ENCODE data around the gene IRAK2.

- TF ChIP-seq EZH2 (IDR thresholded peaks at IDR 0.05; ENCODE audit: borderline replicate concordance, low read length) = no peak
- TF ChIP-seq, protein P1, sequence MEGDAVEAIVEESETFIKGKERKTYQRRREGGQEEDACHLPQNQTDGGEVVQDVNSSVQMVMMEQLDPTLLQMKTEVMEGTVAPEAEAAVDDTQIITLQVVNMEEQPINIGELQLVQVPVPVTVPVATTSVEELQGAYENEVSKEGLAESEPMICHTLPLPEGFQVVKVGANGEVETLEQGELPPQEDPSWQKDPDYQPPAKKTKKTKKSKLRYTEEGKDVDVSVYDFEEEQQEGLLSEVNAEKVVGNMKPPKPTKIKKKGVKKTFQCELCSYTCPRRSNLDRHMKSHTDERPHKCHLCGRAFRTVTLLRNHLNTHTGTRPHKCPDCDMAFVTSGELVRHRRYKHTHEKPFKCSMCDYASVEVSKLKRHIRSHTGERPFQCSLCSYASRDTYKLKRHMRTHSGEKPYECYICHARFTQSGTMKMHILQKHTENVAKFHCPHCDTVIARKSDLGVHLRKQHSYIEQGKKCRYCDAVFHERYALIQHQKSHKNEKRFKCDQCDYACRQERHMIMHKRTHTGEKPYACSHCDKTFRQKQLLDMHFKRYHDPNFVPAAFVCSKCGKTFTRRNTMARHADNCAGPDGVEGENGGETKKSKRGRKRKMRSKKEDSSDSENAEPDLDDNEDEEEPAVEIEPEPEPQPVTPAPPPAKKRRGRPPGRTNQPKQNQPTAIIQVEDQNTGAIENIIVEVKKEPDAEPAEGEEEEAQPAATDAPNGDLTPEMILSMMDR (IDR thresholded peaks at IDR 0.05; ENCODE audit: low read length) = no peak
Measured at GRCh38 chr3:10177737-10178136, 13.0 kb downstream of the IRAK2 start.

Measured in OCI-LY1 (cell line).